Embryonic facial prominence (tissue), 1 donor: ENCODE measurements around the gene RET.

Experiments used
- DNase-seq: peaks from one replicate; pipeline ENCODE4 v3.0.0-alpha.2; 2016; ENCODE audit errors: extremely low spot score

The RET gene

DNA sequence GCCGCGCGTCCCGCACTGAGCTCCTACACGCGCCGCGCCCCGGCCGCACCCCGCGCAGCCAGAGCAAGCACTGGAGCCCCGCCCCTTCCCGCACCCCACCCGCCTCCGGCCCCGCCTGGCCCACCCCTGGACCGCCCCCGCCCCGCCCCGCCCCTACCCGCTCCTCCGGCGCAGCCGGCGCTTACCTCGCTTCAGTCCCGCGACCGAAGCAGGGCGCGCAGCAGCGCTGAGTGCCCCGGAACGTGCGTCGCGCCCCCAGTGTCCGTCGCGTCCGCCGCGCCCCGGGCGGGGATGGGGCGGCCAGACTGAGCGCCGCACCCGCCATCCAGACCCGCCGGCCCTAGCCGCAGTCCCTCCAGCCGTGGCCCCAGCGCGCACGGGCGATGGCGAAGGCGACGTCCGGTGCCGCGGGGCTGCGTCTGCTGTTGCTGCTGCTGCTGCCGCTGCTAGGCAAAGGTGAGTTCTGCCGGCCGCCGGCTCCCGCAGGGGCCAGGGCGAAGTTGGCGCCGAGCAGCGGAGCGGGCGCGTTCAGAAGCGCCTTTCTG, at the start of gene RET:
Gene RET (plus strand): TSS at position 194 of the 545 bp plus-strand sequence. CDS start 190 bp downstream, at position 384.
- no peak for DNase-seq

DNA sequence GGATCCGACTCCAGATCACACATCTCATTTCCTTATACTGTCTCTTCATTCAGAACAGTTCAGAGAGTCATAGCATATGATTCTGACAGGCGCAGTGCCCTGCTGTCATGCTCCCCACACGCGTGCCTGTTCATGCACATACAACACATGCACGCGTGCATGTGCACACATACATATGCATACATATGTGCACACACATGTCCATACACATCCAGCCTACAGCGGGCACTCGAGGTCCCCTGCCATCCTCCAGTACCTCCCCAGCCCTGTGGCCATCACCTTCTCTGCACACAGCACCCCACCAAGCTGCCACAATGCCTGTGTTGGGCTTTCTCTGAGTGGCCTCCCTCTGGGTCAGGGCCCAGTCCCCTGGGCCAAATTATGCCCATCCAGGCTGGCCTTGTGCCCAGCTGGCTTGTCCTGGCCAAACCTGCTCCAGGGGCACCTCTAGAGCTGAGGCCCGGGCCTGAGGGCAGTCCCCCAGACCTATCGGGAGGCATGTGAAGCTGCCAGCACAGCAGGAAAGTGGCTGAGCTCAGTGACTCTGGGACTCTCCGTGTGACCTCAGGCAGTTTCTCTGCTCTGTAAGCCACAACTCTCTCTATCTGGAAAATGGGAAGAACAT, 49.4 kb upstream of the RET start:
- no peak for DNase-seq

DNA sequence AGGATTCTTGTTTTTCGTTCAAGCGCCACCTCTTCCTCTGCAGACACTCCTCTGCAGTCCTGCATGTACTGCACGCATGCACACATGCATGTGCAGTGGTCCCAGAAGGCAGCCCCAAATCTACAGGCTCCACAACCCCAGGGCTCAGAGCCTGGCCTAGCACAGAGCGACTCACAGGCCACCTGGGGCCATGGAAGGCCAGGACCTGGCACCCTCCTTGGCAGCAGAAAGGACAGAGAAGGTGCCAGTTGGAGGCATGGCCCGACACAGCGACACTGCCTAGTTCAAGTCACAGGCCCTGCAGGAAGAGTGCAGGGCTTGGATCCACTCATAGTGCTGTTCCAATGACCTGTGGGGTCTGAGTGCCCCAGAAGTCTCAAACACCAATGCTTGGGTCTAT, 48.7 kb upstream of the RET start:
- DNase-seq, result no peak

DNA sequence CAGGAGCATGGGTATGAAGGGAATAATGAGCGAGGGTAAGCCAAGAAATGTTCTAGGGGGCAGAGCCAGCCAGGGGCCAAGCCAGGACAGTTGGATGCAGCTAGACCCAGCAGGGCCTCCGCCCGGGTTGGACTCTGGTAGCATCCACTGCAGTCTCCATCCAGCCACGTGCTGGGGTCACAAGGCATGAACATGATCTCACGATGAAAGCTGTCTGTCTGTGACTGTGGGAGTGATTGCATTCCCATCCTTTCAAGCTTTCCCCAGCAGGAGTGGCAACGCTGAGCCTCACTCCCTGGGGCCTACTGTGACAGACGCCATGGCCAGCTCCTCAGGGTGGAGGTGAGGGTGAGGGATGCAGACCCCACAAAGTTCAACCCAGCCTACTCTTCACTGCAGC, 47.8 kb upstream of the RET start:
- no peak for DNase-seq

DNA sequence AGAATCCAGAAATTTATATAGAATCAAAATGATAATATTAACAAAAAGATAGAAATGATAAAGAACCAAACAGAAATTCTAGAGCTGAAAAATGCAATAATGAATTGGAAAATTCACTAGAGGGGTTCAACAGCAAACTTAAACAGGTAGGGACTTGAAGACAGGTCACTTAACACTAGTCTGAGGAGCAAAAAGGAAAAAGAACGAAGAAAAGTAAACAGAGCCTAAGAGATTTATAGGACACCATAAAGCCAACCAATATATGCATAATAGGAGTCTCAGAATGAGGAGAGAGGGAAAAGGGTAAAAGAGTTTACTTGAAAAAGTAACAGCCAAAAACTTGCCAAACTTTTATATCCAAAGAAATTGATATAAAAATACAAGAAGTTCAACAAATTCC, 44.3 kb upstream of the RET start:
- no peak for DNase-seq

DNA sequence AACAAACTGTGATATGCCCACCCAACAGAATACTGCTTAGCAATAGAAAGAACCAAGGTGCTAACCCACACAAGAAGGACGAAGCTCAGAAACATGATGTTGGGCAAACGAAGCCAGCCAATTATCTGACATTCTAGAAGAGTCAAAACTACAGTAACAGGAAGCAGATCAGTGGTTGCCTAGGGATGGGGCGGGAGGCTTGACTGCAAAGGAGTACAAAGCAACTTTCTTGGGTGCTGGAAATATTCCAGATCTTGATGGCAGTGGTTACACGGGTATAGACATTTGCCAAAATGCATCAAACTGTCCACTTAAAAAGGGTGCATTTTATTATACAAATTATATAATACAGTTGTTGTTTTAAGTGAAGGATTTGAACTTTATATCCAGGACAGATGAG, 41.1 kb upstream of the RET start:
- DNase-seq, result no peak

DNA sequence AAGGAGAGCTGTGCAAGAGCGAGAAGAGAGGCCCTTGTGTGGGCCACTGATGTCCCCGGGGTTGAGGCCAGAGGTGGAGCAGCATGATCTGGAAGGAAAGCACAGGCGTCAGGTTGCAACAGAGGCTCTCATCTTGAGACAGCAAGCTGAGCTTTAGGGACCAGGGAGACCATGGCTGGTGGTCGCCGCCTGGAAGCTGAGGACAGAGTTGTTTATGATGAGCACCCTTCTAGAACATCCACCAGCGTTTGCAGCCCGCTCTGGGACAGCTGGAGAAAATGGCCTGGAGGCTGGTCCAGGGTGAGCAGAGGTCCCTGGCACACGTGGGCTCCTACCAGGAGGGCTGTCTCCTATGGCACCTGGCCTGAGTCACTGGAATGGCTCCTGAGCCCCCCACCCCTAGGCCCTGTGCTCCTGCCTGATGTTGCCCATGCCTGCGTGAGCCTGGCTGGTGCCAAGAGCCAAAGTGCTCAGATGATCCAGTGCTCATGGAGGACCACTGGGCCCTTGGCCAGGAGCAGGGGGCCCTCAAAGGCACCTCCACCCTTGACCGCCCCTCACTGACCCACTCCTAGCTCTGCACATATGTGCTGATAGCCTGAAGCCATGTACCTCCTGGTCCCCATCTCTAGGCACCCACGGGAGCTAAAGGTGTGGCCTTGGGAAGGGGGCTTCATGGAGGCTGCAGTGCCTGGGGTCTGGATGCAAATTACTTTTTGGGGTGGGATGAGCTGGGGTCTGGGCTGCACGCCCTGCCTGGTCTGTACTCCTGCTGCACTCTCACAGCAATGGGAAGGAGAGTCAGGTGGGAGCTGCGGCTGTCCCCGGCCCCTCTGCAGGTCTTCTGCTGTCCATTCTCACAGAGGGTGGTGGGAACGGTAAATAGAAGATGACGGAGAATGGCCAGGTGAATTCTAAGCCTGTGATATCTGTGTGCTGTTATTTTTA, 40.1 kb upstream of the RET start:
- no peak for DNase-seq

DNA sequence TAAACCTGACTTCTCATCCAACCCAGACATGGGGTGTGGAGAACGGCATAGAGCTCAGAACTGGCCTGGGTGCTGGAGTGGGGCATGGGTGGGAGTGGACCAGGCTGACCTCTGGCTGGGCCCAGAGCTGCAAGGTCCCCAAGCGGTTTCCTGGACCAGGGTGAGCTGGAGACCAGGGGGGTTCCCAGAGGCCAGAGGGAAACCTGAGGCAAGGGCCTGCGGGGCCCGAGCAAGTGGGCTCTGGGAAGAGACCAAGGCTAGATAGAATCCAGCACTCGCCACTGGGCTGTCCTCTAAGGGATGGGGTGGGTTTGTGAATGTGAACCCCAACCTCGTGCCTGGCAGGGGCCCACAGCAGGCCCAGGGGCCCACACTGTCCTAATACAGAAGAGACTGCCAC, 39.4 kb upstream of the RET start:
- no peak for DNase-seq

DNA sequence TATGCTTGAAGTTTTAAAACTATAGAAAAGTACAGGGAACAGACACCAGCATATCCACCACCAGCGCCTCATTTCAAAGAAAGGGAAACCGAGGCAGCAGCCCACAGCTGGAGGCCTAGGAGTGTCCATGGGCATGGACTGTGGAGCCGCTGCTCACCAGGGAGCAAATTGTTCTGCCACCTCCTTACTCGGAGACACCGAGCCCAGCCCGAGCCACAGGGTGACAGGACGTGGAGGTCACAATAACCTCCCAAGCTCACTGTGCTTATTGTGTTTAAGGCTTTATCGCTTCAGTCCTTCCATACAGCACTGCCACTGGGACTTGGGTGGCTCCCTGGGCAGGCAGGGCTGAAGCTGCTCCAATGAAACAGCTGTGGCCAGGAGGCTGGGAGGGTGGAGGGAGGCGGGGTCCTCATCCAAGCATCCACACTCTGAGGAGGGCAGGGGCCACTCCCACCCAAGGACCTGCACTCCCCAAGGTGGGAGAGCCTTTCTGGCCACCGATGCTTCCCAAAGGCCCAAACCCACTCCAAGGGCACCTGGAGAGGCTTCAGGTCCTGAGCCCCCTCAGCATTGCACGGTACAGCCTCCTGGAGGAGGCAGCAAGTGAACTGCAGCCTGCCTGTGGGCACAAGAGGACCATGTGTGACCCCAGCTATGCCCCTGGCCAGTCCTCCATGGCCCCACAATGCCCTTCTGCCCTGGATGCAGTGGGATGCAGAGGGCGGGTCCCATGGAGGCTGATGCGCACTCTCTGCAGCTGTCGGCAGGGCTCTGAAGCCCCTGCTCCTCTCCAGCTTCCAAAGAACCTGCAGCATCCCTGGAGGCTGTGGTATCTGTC, 38.7 kb upstream of the RET start:
- no peak for DNase-seq

DNA sequence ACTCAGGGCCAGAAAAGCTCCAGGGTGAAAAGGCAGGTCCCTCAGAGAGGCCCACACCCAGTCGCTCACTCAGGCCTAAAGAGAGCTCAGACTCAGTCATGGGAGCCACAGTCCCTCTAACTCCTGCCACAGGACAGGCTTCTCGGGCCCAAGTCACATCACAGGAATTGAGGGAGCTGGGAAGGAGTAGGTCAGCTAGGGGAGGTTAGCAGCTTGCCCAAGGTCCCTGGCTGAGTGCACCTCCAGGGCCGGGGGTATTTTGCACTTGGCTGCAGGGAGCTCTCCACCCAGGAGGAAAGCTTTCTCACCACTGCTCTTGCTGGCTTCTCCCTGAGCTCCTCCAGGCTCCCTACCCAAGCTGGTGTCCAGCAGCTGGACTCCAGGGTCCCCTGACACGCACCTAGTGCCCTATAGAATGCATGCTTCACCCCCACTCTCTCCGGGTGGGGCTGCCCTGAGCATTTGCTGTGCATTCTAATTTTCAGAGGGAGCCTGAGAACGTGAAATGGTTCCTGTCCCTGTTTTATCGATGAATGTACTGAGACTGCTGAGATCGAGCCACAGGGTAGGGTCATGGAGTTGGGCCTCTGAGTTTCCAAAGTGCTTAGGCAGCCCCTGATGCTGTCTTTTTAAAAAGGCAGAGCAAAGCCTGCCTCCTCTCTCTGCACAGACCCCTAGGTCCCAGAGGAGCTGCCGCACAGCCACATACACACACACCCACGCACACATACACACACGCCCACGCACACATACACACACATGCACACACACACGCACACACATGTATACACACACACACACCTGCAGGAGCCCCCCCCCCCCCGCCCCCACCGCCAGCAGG, 37.9 kb upstream of the RET start:
- no peak for DNase-seq

DNA sequence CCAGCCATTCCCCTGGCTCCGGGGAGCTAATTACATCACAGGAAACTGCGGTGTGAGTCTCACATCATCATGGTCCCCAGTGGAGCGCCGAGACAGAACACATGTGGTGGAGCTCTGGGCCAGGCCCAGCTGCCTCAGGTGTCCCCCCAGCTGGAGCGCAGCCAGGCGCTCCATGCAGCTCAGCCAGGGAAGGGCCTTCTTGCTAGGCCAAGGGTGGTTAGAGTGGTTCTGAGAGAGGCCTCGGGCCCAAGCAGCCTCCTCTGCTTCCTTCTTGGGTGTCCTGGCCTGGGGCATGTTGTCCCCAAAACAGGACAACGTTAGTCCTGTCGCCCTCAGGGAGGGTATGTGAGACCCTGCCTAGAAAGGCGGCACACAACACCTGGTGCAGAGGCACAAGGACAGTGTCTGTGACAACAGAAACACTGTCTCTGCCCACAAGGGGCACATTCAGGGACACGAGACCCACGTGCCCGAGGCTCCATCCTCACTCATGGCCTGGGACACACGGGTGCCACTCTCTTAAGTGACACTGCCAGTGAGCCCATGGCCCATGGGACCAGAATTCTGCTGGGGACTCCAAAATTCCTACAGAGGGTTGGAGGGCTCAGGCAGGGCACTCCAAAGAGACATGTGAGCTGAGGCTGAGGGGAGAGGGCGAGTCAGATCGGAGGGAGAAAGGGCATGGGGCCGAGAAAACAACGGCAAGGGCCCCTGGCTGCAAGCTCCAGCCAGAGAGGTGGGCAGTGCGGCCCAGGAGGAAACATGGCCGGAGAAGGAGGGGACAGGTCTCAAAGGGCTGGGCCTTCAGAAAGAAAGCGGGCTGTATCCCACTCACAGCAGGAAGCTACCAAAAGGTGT, 37.0 kb upstream of the RET start:
- no peak for DNase-seq

DNA sequence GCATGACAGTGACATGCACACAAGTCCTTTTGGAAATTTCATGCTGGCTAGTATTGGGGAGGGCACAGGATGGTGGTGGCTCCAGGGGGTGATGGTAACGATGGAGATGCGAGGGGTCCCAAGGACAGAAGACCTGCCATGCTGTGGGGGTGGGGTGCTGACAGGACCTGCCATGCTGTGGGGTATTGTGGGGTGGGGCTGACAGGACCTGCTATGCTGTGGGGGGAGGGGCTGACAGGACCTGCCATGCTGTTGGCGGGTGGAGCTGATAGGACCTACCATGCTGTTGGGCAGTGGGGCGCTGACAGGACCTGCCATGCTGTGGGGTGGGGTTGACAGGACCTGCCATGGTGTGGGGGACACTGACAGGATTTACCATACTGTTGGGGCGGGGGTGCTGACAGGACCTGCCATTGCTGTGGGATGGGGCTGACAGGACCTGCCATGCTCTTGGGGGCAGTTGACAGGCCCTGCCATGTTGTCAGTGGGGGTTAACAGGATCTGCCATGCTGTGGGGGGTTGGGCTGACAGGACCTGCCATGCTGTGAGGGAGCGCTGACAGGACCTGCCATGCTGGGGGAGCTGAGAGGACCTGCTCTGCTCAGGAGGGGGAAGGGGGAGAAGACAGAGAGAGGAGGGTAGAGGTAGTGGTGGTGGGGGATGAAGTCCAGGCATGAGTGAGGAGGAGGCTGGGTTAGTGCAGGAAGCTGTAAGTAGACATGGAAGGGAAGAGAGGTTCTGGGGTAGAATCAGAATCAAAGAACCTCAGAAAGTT, 36.2 kb upstream of the RET start:
- no peak for DNase-seq

DNA sequence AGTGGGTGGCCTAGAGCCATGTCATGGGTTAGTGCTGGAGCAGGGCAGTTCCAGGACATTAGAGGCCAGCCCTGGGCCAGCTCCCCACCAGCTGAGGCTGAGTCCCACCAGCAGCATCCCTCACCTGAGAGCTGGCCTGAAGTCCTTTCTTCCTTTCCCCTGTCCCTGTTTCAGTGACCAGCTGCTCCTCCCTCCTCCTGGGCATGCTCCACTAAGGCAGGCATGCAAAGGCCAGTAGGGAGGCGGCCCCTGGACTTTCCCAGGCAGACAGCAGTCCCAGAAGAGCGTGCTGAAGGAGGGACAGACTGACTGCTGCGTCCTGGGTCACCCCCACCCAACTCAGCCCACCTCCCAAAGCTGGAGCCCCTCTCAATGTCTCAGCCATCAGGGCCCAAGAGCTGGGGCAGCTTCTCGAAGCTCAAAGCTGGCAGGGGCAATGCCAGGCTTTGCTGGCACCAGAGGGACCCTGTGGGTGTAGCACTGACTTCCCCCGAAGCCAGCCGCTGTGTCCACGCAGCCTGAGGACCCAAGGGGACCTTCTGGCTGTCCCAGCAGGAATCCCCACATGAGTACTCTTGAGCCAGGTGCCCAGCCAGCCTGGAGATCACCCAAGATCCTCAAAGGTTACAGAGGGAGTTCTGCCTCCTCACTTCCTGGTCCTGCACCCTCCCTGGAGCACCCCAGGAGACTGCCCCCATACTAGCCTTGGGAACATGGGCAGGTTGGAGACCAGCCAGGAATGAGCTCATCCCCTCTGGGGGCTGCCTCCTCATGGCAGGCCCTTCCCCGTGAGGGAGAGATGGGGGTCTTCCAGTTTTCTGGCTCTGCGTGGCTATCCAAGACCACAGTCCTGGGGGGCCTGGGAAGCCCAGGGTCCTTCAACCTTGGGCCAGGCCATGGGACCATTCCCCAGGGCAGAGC, 35.2 kb upstream of the RET start:
- no peak for DNase-seq

DNA sequence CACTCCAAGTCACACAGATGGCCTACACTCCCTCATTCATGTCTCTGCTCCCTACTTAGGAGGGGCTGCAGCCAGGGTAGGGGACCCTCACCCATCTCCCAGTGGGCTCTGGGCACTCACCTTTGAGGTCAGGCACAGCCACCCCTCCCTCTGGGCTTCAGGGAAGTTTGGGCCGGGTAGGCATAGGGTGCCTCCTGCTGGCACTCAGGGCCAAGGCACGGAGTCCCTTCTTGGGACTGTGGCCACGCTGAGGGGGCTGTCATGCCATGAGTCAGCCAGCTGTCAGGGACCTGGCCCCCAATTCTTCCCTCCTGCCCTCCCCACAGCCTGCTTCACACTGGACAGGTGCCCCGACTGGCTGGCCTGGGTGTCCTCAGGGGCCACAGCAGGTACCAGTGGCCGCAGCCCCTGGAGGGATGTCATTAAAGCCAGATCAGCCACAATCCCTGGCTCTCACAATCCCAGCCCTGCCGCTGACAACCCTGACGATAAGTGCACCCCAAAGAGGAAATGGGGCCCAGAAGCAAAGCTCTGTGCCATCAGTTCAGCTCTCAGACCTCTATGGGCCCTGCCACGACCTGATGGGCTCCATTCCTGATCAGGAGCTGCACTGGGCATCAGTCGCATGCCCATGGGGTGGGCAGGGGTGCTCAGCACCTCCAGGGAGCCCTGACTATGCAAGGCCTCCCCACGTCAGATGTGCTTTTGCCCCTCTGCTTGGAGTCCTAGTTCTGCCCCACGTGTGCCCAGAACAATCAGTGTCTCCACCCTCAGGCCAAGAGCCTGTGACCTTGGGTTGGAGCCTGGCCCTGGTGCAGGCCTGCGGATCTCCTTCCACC, 34.1 kb upstream of the RET start:
- DNase-seq, result no peak

DNA sequence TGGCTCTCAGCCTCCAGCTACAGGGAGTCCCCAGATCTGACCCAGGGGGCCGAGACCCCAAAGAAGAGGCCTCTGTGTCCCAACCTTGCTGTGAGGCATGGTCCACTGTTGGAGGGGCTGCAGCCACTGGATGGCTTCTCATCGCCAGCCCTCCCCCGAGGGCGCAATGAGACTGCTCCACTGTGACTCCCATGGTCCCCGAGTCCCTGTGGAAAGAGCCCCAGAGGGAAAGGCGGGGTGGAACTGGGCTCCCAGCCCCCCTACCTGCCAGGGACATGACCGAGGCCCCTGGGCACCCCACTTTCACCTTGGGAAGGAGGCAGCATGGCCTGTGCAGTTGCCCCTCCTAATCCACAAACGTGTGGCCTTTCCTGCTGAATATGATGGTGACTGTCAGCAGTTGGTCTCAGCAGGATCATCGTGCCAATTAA, 33.5 kb upstream of the RET start:
- DNase-seq, result no peak

DNA sequence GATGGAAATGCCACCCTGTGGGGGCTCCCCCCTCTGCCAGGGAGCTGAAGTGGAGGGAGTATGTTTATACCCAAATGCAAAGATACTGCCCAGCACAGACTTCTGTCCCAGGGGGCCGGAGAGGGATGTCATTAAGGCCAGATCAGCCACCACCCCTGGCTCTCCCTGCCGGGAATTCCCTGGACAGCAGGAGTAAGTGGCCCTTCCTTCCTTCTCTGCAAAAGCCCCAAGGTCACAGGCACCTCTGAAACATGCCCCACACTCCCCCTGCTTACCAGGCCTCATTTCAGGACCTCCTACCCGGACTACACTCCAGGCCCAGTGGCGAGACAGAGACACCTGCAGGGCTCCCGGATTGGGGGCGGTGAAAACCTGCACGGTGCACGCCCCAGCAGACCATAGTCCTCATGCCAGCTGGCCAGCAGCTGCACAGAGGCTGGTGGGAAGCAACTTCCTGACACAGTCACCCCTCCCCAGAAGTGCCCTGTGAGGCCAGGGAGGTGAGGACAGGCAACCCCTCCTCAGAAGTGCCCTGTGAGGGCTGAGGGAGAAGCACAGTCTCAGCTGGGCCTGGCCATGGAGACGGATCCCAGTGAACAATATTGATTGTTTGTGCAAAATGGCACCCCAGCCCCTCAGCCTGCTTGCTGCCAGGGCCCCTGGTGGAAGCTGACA, 33.0 kb upstream of the RET start:
- no peak for DNase-seq

DNA sequence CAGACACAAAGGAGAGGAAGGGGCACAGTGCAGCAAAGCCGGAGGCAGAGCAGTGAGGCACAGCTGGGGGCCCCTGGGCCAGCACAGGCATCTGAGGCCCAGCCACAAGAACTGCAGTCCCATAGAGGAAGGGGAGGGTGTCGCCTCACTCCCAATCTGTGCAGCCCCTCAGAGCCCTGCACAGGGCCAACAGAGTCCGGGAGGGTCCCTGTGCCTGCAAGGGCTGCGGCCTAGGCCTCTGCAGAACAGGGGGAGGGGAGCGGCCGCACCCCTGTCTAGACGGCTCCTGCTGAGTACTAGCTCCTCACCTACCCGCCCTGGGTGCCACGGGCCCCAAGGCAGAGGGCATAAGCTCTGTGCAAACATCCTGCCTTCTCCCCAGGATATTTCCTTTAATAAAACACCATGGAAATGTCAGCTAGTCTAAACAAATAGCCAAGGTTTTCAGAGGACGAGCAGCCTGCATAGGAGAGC, 32.4 kb upstream of the RET start:
- DNase-seq, result no peak
